Right lung (tissue), 5 donors: ENCODE measurements around the gene DNAJC18. TPM values are rescaled to one million over a fixed set of nuclear protein-coding genes. Genes with fewer than 3 reads are reported as not detected.

Source experiments
- DNase-seq, 2 donors: peaks; one replicate each; pipeline ENCODE4 v3.0.0-alpha.2; 2013
- polyA plus RNA-seq, 5 donors: library from polyadenylated mRNA; unstranded; fragments of 120-200 nt; gene quantifications; one replicate each; pipeline versions ENCODE4 v1.2.1 to v1.2.3, GENCODE V29; 2013; ENCODE audit warnings: inconsistent platforms in 1 of 5, low replicate concordance in 1 of 5; ENCODE audit not compliant: insufficient read length in 5 of 5, insufficient read depth in 1 of 5

The DNAJC18 gene
- polyA plus RNA-seq, 5 donors = 23.6 to 40.4 (median 34.2) TPM

DNA sequence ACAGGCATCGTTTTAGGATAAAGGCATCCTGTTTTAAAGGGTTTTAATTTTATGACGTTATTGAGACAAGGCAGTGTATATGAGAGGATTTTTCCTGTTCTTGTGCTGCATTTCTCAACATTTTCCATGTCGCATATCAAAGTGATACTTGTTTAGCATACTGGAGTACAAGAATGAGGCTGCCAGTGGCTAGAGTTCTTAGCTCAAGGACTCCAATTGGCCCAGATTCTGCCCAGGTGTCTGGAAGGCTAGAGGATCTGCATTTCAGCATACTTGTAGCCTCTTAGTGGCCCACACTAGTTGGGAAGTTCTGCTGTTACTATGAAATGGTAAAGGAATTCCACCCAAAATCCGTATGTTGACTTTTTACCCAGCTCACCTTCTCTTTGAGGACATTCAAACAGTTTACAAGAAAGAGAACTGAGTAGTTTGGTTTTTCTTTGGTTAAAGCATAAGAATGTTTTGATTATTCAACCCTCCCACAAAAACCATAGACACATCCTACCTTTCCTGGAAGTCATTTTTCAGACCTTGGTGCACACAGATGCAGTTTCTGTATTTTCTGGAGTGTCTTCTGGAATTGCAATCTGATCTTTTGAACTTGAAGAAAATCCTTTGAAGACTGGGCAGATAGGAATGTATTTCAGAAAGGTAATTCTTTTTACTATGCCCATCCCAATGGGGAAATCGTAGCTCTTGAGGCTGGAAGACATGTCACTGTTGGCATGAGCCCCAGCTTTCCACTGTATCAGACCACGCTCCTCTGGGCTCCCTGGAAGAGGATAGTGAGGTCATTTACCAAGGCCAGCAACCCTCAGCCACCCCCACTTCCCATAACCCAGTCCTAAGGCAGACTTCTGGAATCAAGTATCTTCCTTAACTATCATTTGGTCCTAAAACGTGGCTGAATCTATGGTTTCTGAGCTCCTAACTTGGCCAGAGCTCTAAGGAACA, 67.6 kb downstream of the DNAJC18 start:
- DNase-seq = no peak

- DNase-seq = no peak
Measured at GRCh38 chr5:139369181-139369580, 70.1 kb downstream of the DNAJC18 start.

- no peak for DNase-seq
Measured at GRCh38 chr5:139368613-139369012, 70.7 kb downstream of the DNAJC18 start.

- no peak for DNase-seq
Measured at GRCh38 chr5:139364466-139364865, 74.9 kb downstream of the DNAJC18 start.

- DNase-seq = no peak
Measured at GRCh38 chr5:139363937-139364336, 75.4 kb downstream of the DNAJC18 start.

DNA sequence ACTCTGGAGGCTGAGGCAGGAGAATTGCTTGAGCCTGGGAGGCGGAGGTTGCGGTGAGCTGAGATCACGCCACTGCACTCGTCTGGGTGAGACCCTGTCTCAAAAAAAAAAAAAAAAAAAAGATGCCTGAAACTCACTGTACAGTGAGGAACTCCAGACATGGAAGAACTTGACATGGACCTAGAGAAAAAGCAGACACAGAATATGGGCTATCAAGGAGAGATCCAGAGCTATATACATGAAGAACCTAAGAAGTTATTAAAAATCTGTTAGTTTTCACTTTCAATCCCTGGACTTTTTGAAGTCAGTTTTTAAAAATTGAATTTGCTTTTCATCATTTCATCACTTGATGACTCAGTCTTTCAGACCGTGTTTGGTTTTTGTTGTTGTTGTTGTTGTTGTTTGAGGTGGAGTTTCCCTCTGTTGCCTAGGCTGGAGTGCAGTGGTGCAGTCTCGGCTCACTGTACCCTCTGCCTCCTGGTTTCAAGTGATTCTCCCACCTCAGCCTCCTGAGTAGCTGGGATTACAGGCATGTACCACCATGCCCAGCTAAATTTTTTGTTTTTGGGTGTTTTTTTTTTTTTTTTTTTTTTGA, 77.4 kb downstream of the DNAJC18 start:
- no peak for DNase-seq

- DNase-seq = no peak
Measured at GRCh38 chr5:139360384-139360783, 78.9 kb downstream of the DNAJC18 start.

Other genes starting within 250 kb of the DNAJC18 start
- gene SIL1, start 241.2 kb downstream of the DNAJC18 start, polyA plus RNA-seq = 10 to 100 TPM; 30.4 to 45.3 (median 34.4) TPM
- gene MATR3, start 145.8 kb downstream of the DNAJC18 start, polyA plus RNA-seq = 100 to 1,000 TPM; 464 to 725 (median 623) TPM
- gene PAIP2, start 97.7 kb downstream of the DNAJC18 start, polyA plus RNA-seq = 100 to 1,000 TPM; 121 to 177 (median 143) TPM
- 1 to 10 TPM; 1.1 to 1.9 (median 1.7) TPM for gene SLC23A1, start 56.2 kb downstream of the DNAJC18 start, polyA plus RNA-seq
- 1 to 10 TPM in 1 of 5 donors, under 1 TPM in 4; 0.37 to 1.0 (median 0.81) TPM for gene MZB1, start 49.6 kb downstream of the DNAJC18 start, polyA plus RNA-seq
- 1 to 10 TPM in 1 of 5 donors, under 1 TPM in 4; 0.60 to 3.0 (median 0.86) TPM for gene PROB1, start 44.4 kb downstream of the DNAJC18 start, polyA plus RNA-seq
- 10 to 100 TPM in 2 of 5 donors, 1 to 10 TPM in 3; 8.5 to 11.9 (median 9.4) TPM for gene SPATA24, start 35.4 kb downstream of the DNAJC18 start, polyA plus RNA-seq
- 10 to 100 TPM; 58.1 to 76.8 (median 67.5) TPM for gene ECSCR, start 23.2 kb upstream of the DNAJC18 start, polyA plus RNA-seq
- under 1 TPM in 1 of 5 donors, not detected in 4; 0.05 TPM for gene SMIM33, start 31.5 kb upstream of the DNAJC18 start, polyA plus RNA-seq
- 10 to 100 TPM; 55.4 to 79.5 (median 70.6) TPM for gene STING1, start 43.2 kb upstream of the DNAJC18 start, polyA plus RNA-seq
- gene UBE2D2, start 121.8 kb upstream of the DNAJC18 start, polyA plus RNA-seq = 100 to 1,000 TPM; 139 to 179 (median 159) TPM
- 10 to 100 TPM; 35.7 to 48.0 (median 40.1) TPM for gene CXXC5, start 208.8 kb upstream of the DNAJC18 start, polyA plus RNA-seq